Measurements from ENCODE around the gene SLC30A2.

The SLC30A2 gene

DNA sequence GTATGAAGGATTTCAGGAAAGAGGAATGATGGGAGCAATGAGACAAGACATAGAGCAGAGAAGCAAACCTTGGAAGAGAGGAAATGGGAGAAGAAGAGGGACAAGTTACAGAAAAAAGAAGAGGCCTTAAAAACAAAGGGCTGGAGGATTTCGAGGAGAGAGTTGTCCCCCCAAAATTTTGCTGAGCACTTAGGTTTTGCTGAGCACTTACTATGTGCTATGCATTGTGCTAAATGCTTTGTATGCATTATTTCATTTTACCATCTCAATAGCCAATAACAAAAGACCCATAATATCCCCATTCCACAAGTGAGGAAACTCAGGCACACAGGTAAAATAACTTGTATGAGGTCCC, 24.0 kb upstream of the SLC30A2 start:
- TF ChIP-seq, protein P1, sequence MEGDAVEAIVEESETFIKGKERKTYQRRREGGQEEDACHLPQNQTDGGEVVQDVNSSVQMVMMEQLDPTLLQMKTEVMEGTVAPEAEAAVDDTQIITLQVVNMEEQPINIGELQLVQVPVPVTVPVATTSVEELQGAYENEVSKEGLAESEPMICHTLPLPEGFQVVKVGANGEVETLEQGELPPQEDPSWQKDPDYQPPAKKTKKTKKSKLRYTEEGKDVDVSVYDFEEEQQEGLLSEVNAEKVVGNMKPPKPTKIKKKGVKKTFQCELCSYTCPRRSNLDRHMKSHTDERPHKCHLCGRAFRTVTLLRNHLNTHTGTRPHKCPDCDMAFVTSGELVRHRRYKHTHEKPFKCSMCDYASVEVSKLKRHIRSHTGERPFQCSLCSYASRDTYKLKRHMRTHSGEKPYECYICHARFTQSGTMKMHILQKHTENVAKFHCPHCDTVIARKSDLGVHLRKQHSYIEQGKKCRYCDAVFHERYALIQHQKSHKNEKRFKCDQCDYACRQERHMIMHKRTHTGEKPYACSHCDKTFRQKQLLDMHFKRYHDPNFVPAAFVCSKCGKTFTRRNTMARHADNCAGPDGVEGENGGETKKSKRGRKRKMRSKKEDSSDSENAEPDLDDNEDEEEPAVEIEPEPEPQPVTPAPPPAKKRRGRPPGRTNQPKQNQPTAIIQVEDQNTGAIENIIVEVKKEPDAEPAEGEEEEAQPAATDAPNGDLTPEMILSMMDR (IDR thresholded peaks at IDR 0.05; ENCODE audit: insufficient read depth, missing control alignments) = no peak
- DNase-seq (ENCODE audit: insufficient read length, low spot score) (no peak), FAIRE-seq (no peak)

DNA sequence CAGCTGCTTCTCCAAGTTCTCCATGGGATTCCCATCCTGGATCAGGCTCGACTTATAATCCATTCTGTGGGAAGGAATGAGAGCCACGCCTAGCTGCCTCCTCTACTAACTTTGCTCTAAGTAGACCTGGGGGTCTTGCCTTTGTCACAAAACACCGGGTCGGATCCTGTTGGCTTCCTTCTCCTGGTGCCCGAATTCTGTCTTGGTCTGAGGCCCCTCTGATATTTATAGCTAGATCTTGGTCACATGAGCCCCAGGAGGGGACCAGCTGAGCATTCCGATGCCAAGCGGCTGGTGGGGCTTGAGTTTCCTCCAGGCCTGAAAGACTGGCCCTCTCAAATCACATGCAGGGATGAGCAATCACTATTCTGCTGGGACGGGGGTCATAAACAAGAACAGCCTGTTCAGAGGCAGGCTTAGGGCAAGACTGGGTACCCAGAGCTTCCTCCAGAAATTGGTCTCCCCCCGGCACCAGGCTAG, 21.6 kb upstream of the SLC30A2 start, which contains the start of gene TRIM63:
TSS of gene TRIM63 (minus strand) at position 199 of the 480 bp plus-strand sequence. CDS start at position 63, 136 bp downstream.
- FAIRE-seq (no peak), DNase-seq (ENCODE audit: insufficient read length, low spot score) (no peak)
- TF ChIP-seq, protein P1 (IDR thresholded peaks at IDR 0.05; ENCODE audit: insufficient read depth, missing control alignments) = no peak

DNA sequence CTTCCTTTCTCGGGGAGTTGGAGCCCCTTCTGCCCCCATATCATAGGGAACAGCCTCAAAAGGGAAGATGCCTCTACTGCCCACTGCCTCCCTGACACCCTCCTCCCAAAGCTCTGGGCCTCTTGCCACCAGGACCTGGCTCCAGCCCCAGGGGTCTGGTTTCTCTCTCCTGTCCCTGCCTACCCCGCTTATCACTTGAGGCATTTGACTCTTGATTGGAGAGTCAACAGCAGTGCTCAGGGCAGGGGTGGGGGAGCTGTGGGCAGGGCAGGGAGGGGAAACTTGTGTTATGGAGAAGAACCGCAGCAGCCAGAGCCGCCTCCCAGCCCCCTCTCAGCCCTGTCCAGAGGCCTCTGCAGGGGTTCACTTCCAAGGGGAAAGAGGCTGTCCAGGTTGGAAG, 20.9 kb upstream of the SLC30A2 start:
- no peak for FAIRE-seq
- DNase-seq (ENCODE audit: insufficient read length, low spot score) = no peak
- TF ChIP-seq, protein P1 (IDR thresholded peaks at IDR 0.05; ENCODE audit: insufficient read depth, missing control alignments) = no peak

DNA sequence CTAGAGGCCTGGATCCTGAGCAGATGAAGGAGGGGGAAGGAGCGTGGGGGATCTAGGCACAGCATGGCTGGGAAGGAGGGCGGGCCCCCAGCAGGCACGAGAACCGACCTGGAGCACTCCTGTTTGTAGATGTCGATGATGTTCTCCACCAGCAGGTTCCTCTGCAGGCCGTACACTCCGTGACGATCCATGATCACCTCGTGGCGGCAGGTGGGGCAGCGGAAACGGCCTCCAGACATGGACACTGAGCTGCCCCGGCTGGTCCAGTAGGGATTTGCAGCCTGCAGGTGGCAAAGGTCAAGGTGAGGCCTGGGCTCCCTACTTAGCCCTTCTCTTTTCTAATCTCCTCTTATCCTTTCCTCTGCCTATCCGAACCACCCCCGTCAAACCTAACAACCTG, 20.2 kb upstream of the SLC30A2 start:
- TF ChIP-seq, protein P1 (IDR thresholded peaks at IDR 0.05; ENCODE audit: insufficient read depth, missing control alignments) = no peak
- DNase-seq (ENCODE audit: insufficient read length, low spot score) = no peak
- FAIRE-seq = no peak

DNA sequence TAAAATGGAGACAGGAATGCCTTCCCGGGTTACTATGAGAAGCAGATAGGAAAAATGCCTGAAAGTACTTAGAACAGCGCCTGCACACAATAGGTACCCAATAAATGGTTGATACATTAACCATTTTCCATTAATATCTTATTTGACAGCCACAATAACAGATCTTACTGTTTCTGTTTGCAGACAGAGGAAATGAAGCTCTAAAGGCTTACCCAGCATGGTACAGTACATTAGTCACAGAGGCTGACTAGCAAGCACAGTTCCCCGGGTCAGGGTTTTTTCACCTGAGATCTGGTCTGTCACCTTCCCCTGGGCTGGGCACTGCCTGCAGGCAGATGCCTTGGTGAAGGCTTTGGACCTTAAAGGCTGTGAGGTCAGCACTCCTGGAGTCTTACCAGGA, 18.6 kb upstream of the SLC30A2 start:
- FAIRE-seq (no peak), DNase-seq (ENCODE audit: insufficient read length, low spot score) (no peak)
- TF ChIP-seq, protein P1 (IDR thresholded peaks at IDR 0.05; ENCODE audit: insufficient read depth, missing control alignments) = no peak

DNA sequence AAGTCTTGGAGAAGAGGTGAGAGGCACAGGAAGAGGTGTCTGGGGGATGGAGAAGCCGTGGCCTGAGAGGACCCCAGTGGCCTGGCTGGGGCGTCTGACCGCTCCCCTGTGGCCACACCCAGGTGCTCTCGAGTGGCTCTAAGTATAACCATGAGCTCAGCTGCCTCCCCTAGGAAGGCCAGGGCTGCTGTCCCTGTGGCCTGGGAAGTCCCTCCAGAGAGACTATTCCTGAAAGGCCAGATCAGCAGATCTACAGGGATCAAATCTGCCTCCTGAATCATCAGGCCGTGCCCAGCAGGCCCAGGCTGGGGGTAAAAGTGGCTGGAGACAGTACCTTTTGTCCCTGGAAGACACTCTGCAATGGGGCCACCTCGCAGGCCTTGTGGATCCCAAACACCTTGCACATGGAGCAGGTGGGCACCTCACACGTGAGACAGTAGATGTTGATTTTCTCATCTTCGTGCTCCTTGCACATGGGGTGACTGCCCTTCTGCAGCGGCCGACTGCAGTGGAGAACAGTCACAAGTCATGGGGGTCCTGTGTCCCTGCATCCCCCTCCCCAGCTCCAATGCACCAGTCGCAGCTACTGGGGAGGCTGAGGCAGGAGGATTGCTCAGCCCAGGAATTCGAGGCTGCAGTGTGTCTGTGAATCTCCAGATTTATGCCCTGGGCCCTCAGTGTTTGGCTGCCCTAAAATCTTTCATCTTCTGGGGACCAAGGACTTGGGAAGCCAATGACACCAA, 15.1 kb upstream of the SLC30A2 start:
- FAIRE-seq (no peak), DNase-seq (ENCODE audit: insufficient read length, low spot score) (no peak)
- TF ChIP-seq, protein P1 (IDR thresholded peaks at IDR 0.05; ENCODE audit: insufficient read depth, missing control alignments) = no peak

DNA sequence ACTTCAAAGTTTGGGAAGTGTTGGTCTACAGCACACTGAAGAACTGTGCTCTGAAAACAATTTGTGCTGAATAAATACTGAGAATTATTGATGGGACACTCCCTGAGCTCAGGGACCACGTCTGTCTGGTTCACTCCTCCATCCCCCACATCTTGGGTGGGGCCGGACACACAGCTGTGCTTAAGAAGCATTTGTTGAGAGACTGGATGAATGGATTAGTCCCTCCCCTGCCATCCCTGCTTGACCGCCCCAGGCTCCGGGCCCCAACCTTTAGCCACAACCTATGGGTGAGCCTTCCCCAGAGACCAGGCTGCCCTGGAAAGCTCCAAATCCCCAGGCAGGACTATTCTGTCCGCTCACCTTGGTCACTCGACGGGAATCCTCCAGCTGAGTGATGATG, 14.0 kb upstream of the SLC30A2 start:
- no peak for DNase-seq (ENCODE audit: insufficient read length, low spot score)
- TF ChIP-seq, protein P1 (IDR thresholded peaks at IDR 0.05; ENCODE audit: insufficient read depth, missing control alignments) = no peak
- FAIRE-seq = no peak
